GM12872 (cell line): ENCODE measurements around the gene CACNG4.

Source experiments
- CTCF ChIP-seq: IDR thresholded peaks from 3 replicates; pipeline ENCODE4 v1.5.1; 2011; ENCODE audit warnings: low read depth, mild to moderate bottlenecking, low read length, moderate library complexity; ENCODE audit not compliant: insufficient read depth

The CACNG4 gene

DNA sequence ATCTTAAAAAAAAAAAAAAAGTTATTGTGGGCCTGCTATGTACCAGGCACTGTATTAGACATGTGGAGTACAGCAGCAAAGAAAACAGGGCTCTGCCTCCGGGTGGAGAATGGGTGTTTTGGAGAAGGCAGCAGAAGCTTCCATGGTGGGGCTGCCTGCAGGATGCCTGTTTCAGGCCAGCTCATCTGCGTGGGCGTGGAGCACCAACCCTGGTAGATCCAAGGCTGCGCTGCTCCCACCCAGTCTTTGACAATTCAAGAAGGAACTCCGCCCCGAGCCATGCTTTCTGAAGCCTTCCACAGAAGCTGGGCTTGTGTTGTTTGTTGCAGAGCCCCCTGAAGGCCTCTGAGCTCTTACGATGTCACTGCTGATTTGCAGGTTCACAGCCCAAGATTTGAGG lies 56.7 kb downstream of the CACNG4 start:
- TF ChIP-seq CTCF, result no peak

- TF ChIP-seq CTCF, result no peak
These were observed 57.4 kb downstream of the CACNG4 start for GRCh38 chr17:67021743-67022450.

- no peak for TF ChIP-seq CTCF
These were observed 57.9 kb downstream of the CACNG4 start for GRCh38 chr17:67022451-67022810.

GRCh38 chr17:67024736-67025135 lies 60.2 kb downstream of the CACNG4 start:
- TF ChIP-seq CTCF, result no peak

GRCh38 chr17:67025216-67025792 lies 60.8 kb downstream of the CACNG4 start:
- no peak for TF ChIP-seq CTCF

- TF ChIP-seq CTCF, result no peak
These were observed 61.8 kb downstream of the CACNG4 start for GRCh38 chr17:67026341-67026740.

- no peak for TF ChIP-seq CTCF
These were observed 62.6 kb downstream of the CACNG4 start for GRCh38 chr17:67027031-67027628.
